HepG2 (cell line): ENCODE data around the gene SMCO4. TPM values are rescaled to one million over a fixed set of nuclear protein-coding genes. Genes with fewer than 3 reads are reported as not detected.

Source experiments
- ATAC-seq: fragments of 200-7000 bp; cut with Tn5 transposase; 3 replicates; pipeline ENCODE4 v1.9.1; 2020; ENCODE audit warnings: mild to moderate bottlenecking, moderate library complexity
- BruUV-seq: library from RNA; stranded (reverse); fragments of 400-500 nt; replicated peaks from 2 replicates; lab custom pipeline; 2021; lab: Mats Ljungman, UMichigan
- CTCF ChIA-PET: fragments of 300-600 bp; formaldehyde crosslinking; extraction: SDS; loops from one replicate; lab custom pipeline; 2021; ENCODE audit warnings: low total read pairs, inconsistent platforms, low intra/inter-chr PET ratio; lab: Yijun Ruan, JAX
- POLR2A ChIA-PET: fragments of 350-600 bp; sonication (Branson Sonifier 250); formaldehyde crosslinking; loops from one replicate; lab custom pipeline; 2020; ENCODE audit warnings: antibody characterized with exemption, inconsistent platforms; lab: Yijun Ruan, JAX
- DNase-seq: peaks from one replicate; pipeline ENCODE4 v3.0.0-alpha.2; 2015; ENCODE audit warnings: low spot score
- FAIRE-seq: peaks from 3 replicates; lab custom pipeline; 2011; peaks lifted over from hg19 to GRCh38; lab: Jason Lieb, UNC
- H2AFZ ChIP-seq: one replicate; pipeline ENCODE4 v1.6.1; 2011; ENCODE audit warnings: low read length, inconsistent platforms
- H3K27ac ChIP-seq: fragments of 300-600 bp; 3 replicates; pipeline ENCODE4 v1.8.0; 2011; ENCODE audit warnings: mixed run types, mild to moderate bottlenecking, mixed read lengths, low read length, inconsistent platforms; ENCODE audit not compliant: insufficient read depth; ENCODE audit errors: extremely low read length
- H3K27me3 ChIP-seq, 2 experiments: fragments of 200-600 bp in 1 of 2; 2 replicates in 1 of 2; 3 replicates in 1 of 2; pipeline versions ENCODE4 v1.6.0 to v1.8.0; 2011; ENCODE audit warnings: low read length in 2 of 2, mild to moderate bottlenecking in 2 of 2, moderate library complexity in 2 of 2, inconsistent platforms in 1 of 2; ENCODE audit not compliant: insufficient read depth in 2 of 2, control insufficient read depth in 1 of 2
- H3K36me3 ChIP-seq, 2 experiments: fragments of 200-600 bp in 1 of 2; replicated peaks in 1 of 2; 2 replicates in 1 of 2; 3 replicates in 1 of 2; pipeline versions ENCODE4 v1.5.1 to v1.8.0; 2011; ENCODE audit warnings: low read length in 2 of 2, inconsistent platforms in 1 of 2; ENCODE audit not compliant: insufficient read depth in 2 of 2, control insufficient read depth in 1 of 2
- H3K4me1 ChIP-seq: 2 replicates; pipeline ENCODE4 v1.5.1; 2012; ENCODE audit warnings: low read length, inconsistent platforms; ENCODE audit not compliant: insufficient read depth
- H3K4me2 ChIP-seq: 2 replicates; pipeline ENCODE4 v1.6.0; 2011; ENCODE audit warnings: low read depth, low read length, inconsistent platforms
- H3K4me3 ChIP-seq, 3 experiments: fragments of 200-600 bp in 1 of 3; sonication (generic), shearing (Covaris generic) in 1 of 3; replicated peaks in 1 of 3; 2 replicates each; pipeline ENCODE4 v1.5.1; 2011 to 2016; ENCODE audit warnings: low read length in 3 of 3, inconsistent platforms in 2 of 3, low read depth in 2 of 3, mild to moderate bottlenecking in 2 of 3, control low read depth in 1 of 3, mixed read lengths in 1 of 3; ENCODE audit not compliant: insufficient read depth in 1 of 3
- H3K79me2 ChIP-seq: one replicate; pipeline ENCODE4 v1.6.1; 2011; ENCODE audit warnings: low read length, inconsistent platforms; ENCODE audit not compliant: insufficient read depth
- H3K9ac ChIP-seq: 2 replicates; pipeline ENCODE4 v1.6.0; 2011; ENCODE audit warnings: mild to moderate bottlenecking, low read depth, low read length, inconsistent platforms; ENCODE audit not compliant: insufficient read depth
- H3K9me3 ChIP-seq: 2 replicates; pipeline ENCODE4 v1.5.1; 2012; ENCODE audit warnings: mild to moderate bottlenecking, low read length
- H4K20me1 ChIP-seq: 2 replicates; pipeline ENCODE4 v1.6.0; 2011; ENCODE audit warnings: inconsistent platforms, mild to moderate bottlenecking, low read length, moderate library complexity; ENCODE audit not compliant: insufficient read depth
- AHR ChIP-seq: IDR thresholded peaks from 2 replicates; pipeline ENCODE4 v1.6.1; 2018; ENCODE audit warnings: missing genetic modification reagents, missing compliant biosample characterization
- ATF7-NPFF ChIP-seq: sonication (generic); formaldehyde crosslinking; IDR thresholded peaks from 2 replicates; pipeline ENCODE4 v1.8.1; 2023; ENCODE audit warnings: mild to moderate bottlenecking, low read depth, missing genetic modification reagents, moderate library complexity
- FOXK1 ChIP-seq: sonication (generic); formaldehyde crosslinking; IDR thresholded peaks from 2 replicates; pipeline ENCODE4 v1.4.0; 2020; ENCODE audit warnings: low read depth, missing genetic modification reagents, borderline replicate concordance
- HNF4A ChIP-seq: sonication (generic); formaldehyde crosslinking; IDR thresholded peaks from 2 replicates; pipeline ENCODE4 v1.4.0; 2020; ENCODE audit warnings: missing genetic modification reagents
- HNF4G ChIP-seq, 2 experiments: sonication (generic) in 1 of 2; formaldehyde crosslinking in 1 of 2; IDR thresholded peaks; 2 replicates each; pipeline versions ENCODE4 v1.4.0 to v1.6.1; 2011 to 2020; ENCODE audit warnings: borderline replicate concordance in 2 of 2, low read depth in 2 of 2, mild to moderate bottlenecking in 2 of 2, low read length in 1 of 2, missing genetic modification reagents in 1 of 2, moderate library complexity in 1 of 2
- NCOR1 ChIP-seq: fragments of 200-600 bp; sonication (generic); IDR thresholded peaks from 2 replicates; pipeline ENCODE4 v1.7.0; 2017; ENCODE audit warnings: antibody characterized with exemption, low read length, borderline replicate concordance
- ZNF562 ChIP-seq: sonication (generic); formaldehyde crosslinking; IDR thresholded peaks from 2 replicates; pipeline ENCODE4 v1.8.0; 2022; ENCODE audit warnings: missing genetic modification reagents, borderline replicate concordance
- ZNF788 ChIP-seq: sonication (generic); formaldehyde crosslinking; IDR thresholded peaks from 2 replicates; pipeline ENCODE4 v1.5.0; 2020; ENCODE audit warnings: mild to moderate bottlenecking, missing genetic modification reagents, borderline replicate concordance
- ZSCAN25 ChIP-seq: sonication (generic); formaldehyde crosslinking; IDR thresholded peaks from 2 replicates; pipeline ENCODE4 v1.8.0; 2022; ENCODE audit warnings: mild to moderate bottlenecking, missing genetic modification reagents
- WGBS: methylation state at CpG from one replicate; pipeline ENCODE4 v1.1.6; 2017; ENCODE audit warnings: low lambda C conversion rate; 5-methylcytosine and 5-hydroxymethylcytosine counted together
- in situ Hi-C: cut with HindIII; loops from 2 replicates; pipeline ENCODE4 v1.10.0; 2017; ENCODE audit warnings: low pct_unique_long_range_greater_than_20kb; ENCODE audit not compliant: extremely low pct_ligation_motif_present
- intact Hi-C: fragments of 100-400 bp; cut with micrococcal nuclease; formaldehyde crosslinking; loops from one replicate; pipeline ENCODE4 v1.10.0; 2022; ENCODE audit not compliant: unreplicated experiment
- polyA plus RNA-seq, 8 experiments: library from polyadenylated mRNA; depleted of rRNA in 3 of 8; stranded (reverse) in 7 of 8; unstranded in 1 of 8; fragments of >200 nt; fragmentation: Illumina TruSeq in 4 of 8; extraction: Trizol in 4 of 8; gene quantifications; 2 replicates each; pipeline versions ENCODE4 v1.2.1 to v1.2.3, GENCODE V29; 2011 to 2016; ENCODE audit warnings: low read depth in 4 of 8, missing spikeins in 1 of 8, mixed read lengths in 1 of 8; ENCODE audit not compliant: insufficient read depth in 1 of 8
- total RNA-seq, 5 experiments: library from RNA; depleted of rRNA; stranded (reverse); fragments of >200 nt; fragmentation: Illumina TruSeq; extraction: Trizol; gene quantifications; 2 replicates each; pipeline ENCODE4 v1.2.3, GENCODE V29; 2016; ENCODE audit warnings: low read depth in 1 of 5
- TF ChIP-seq, protein P1 (sequence below): sonication (generic); formaldehyde crosslinking; IDR thresholded peaks from 2 replicates; pipeline ENCODE4 v1.4.0; 2020; ENCODE audit warnings: mild to moderate bottlenecking, missing genetic modification reagents
- TF ChIP-seq, protein P2 (sequence below): IDR thresholded peaks from 2 replicates; pipeline ENCODE4 v1.6.1; 2016; ENCODE audit warnings: mild to moderate bottlenecking, missing biosample characterization, missing genetic modification reagents
- TF ChIP-seq, protein P3 (sequence below): sonication (generic); formaldehyde crosslinking; IDR thresholded peaks from 2 replicates; pipeline ENCODE4 v1.5.0; 2020; ENCODE audit warnings: mild to moderate bottlenecking, missing genetic modification reagents

SMCO4 gene
- total and polyA plus RNA-seq, 2 of the 13 experiments (the other 11 are each of a cell fraction or from before 2014, with no cell fraction given), result 10.6 to 28.5 TPM

DNA sequence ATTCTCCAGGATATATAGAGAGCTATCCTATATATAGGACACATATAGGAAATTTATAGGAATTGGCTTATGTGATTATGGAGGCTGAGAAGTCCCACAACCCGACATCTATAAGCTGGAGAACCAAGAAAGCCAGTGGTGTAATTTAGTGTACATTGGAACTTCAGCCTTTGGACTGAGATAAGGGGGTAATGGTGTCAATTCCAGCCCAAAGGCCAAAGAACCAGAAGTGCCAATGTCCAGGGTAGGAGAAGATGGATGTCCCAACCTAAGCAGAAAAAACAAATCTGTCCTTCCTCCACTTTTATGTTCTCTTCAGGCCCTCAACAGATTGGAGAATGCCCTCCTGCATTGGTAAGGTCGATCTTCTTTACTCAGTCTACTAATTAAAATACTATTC is 25.5 kb upstream of the SMCO4 start:
- Histone ChIP-seq H3K4me1 (peaks cover 59% of the 10 kb centered on the region), H3K27me3 (peaks cover 0 to 1% of the 10 kb centered on the region in 2 experiments; a peak in 1 of 5 replicates), H3K36me3 (no peaks in the 10 kb centered on the region), H4K20me1 (no peaks in the 10 kb centered on the region), H3K9ac (no peak overlapping the region), H3K9me3 (no peaks in the 10 kb centered on the region), H3K27ac (no peak overlapping the region), H3K4me2 (no peak overlapping the region), H2AFZ (no peak overlapping the region), H3K79me2 (no peaks in the 10 kb centered on the region), H3K4me3 (no peak overlapping the region)
- ATAC-seq (no peak), FAIRE-seq (no peak), DNase-seq (no peak)
- WGBS, result 23% methylated on average over 2 of the region's 2 CpGs
- in situ Hi-C loops (no loop called here), intact Hi-C loops (no loop called here)
- ChIA-PET CTCF (no interaction called here), POLR2A (no interaction called here)
- TF ChIP-seq NCOR1 (peak; percentile 49; the same call in 1 of the 2 replicates), ZNF788 (CRISPR knock-in tag) (no peak), HNF4A (CRISPR knock-in tag) (peak; percentile 74), HNF4G (IDR thresholded peaks at IDR 0.05; ENCODE audit: borderline replicate concordance, low read depth, low read length) (peak; percentile 71), HNF4G (CRISPR knock-in tag; IDR thresholded peaks at IDR 0.05; ENCODE audit: borderline replicate concordance, low read depth) (no peak)
- BruUV-seq, result no TSS peak

DNA sequence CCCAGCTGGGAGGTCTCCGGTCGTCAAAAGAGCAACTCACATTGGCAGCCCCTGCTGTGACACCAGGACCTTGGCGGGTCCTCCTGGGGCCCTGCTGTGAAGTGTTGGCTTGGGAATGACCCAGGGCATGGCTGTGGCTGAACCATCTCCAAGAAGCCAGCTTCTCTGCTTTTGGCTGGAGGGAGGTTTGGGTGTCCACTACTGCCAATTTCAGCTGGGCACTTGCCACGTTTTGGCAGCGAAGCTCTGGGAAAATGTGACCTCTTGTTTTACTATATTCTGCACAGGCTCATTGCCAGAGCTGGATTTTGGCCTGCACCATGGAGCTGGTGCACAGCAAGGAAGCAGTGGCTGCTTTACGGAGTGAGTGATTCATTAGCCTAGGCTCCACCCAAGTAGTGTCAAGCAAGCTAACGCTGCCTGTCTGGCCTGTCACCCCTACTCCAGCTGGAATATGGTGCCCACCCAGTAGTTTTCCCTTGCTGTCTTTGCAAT is 24.3 kb upstream of the SMCO4 start:
- Histone ChIP-seq H2AFZ (no peak overlapping the region), H3K4me3 (no peak overlapping the region), H3K9me3 (no peaks in the 10 kb centered on the region), H3K27me3 (peaks cover 0 to 1% of the 10 kb centered on the region in 2 experiments; a peak in 1 of 5 replicates), H3K9ac (no peak overlapping the region), H3K36me3 (no peaks in the 10 kb centered on the region), H3K4me2 (no peak overlapping the region), H3K79me2 (no peaks in the 10 kb centered on the region), H4K20me1 (no peaks in the 10 kb centered on the region), H3K4me1 (peaks cover 54% of the 10 kb centered on the region), H3K27ac (no peak overlapping the region)
- in situ Hi-C loops (no loop called here), intact Hi-C loops (no loop called here)
- DNase-seq (no peak), FAIRE-seq (no peak), ATAC-seq (peak; percentile 31; the same call in 2 of the 3 replicates)
- POLR2A ChIA-PET, result no interaction called here
- 37% methylated on average over 6 of the region's 7 CpGs for WGBS
- CTCF ChIA-PET, result no interaction called here
- no TSS peak for BruUV-seq
- TF ChIP-seq AHR (CRISPR knock-in tag), result no peak
- no peak for TF ChIP-seq FOXK1 (CRISPR knock-in tag)
- TF ChIP-seq, protein P1, sequence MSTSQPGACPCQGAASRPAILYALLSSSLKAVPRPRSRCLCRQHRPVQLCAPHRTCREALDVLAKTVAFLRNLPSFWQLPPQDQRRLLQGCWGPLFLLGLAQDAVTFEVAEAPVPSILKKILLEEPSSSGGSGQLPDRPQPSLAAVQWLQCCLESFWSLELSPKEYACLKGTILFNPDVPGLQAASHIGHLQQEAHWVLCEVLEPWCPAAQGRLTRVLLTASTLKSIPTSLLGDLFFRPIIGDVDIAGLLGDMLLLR (CRISPR knock-in tag), result no peak
- no peak for TF ChIP-seq ZSCAN25 (CRISPR knock-in tag)
- TF ChIP-seq ATF7-NPFF (CRISPR knock-in tag), result no peak
- no peak for TF ChIP-seq ZNF562
- TF ChIP-seq, protein P2, sequence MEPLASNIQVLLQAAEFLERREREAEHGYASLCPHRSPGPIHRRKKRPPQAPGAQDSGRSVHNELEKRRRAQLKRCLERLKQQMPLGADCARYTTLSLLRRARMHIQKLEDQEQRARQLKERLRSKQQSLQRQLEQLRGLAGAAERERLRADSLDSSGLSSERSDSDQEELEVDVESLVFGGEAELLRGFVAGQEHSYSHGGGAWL, result no peak
- TF ChIP-seq, protein P3, sequence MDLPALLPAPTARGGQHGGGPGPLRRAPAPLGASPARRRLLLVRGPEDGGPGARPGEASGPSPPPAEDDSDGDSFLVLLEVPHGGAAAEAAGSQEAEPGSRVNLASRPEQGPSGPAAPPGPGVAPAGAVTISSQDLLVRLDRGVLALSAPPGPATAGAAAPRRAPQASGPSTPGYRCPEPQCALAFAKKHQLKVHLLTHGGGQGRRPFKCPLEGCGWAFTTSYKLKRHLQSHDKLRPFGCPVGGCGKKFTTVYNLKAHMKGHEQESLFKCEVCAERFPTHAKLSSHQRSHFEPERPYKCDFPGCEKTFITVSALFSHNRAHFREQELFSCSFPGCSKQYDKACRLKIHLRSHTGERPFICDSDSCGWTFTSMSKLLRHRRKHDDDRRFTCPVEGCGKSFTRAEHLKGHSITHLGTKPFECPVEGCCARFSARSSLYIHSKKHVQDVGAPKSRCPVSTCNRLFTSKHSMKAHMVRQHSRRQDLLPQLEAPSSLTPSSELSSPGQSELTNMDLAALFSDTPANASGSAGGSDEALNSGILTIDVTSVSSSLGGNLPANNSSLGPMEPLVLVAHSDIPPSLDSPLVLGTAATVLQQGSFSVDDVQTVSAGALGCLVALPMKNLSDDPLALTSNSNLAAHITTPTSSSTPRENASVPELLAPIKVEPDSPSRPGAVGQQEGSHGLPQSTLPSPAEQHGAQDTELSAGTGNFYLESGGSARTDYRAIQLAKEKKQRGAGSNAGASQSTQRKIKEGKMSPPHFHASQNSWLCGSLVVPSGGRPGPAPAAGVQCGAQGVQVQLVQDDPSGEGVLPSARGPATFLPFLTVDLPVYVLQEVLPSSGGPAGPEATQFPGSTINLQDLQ, result no peak
